MM.1S (cell line): ENCODE measurements around the gene GALC.

Experiments used
- DNase-seq: peaks from one replicate; pipeline ENCODE4 v3.0.0-alpha.2; 2015
- H2AFZ ChIP-seq: fragments of 300-600 bp; sonication (generic); 2 replicates; pipeline ENCODE4 v1.6.0; 2016; ENCODE audit warnings: antibody characterized with exemption, low read length
- H3F3A ChIP-seq: fragments of 300-600 bp; sonication (generic); 2 replicates; pipeline ENCODE4 v1.6.1; 2016; ENCODE audit warnings: mild to moderate bottlenecking, antibody characterized with exemption, low read length, moderate library complexity, mixed read lengths; ENCODE audit not compliant: insufficient read depth
- H3K27ac ChIP-seq: fragments of 300-600 bp; sonication (generic); 2 replicates; pipeline ENCODE4 v1.5.1; 2016; ENCODE audit warnings: mild to moderate bottlenecking, low read length
- H3K27me3 ChIP-seq: fragments of 300-600 bp; sonication (generic); replicated peaks from 2 replicates; pipeline ENCODE4 v1.6.0; 2016; ENCODE audit warnings: low read length; ENCODE audit not compliant: insufficient read depth
- H3K36me3 ChIP-seq: fragments of 300-600 bp; sonication (generic); replicated peaks from 2 replicates; pipeline ENCODE4 v1.6.1; 2016; ENCODE audit warnings: mild to moderate bottlenecking, low read length, mixed read lengths; ENCODE audit not compliant: insufficient read depth
- H3K4me1 ChIP-seq: fragments of 300-600 bp; sonication (generic); 2 replicates; pipeline ENCODE4 v1.6.1; 2016; ENCODE audit warnings: low read length, mixed read lengths
- H3K4me2 ChIP-seq: fragments of 300-600 bp; sonication (generic); 2 replicates; pipeline ENCODE4 v1.6.0; 2016; ENCODE audit warnings: low read depth, low read length
- H3K4me3 ChIP-seq: fragments of 300-600 bp; sonication (generic); 2 replicates; pipeline ENCODE4 v1.5.1; 2016; ENCODE audit warnings: low read length, mixed read lengths
- H3K79me2 ChIP-seq: fragments of 300-600 bp; sonication (generic); 2 replicates; pipeline ENCODE4 v1.6.1; 2016; ENCODE audit warnings: mixed run types, low read length, mixed read lengths
- H3K9ac ChIP-seq: fragments of 300-600 bp; sonication (generic); 2 replicates; pipeline ENCODE4 v1.6.1; 2016; ENCODE audit warnings: low read length, mixed read lengths
- H3K9me2 ChIP-seq: fragments of 300-600 bp; sonication (generic); replicated peaks from 2 replicates; pipeline ENCODE4 v1.6.1; 2016; ENCODE audit warnings: mild to moderate bottlenecking, low read length, mixed read lengths; ENCODE audit not compliant: insufficient read depth
- H3K9me3 ChIP-seq: fragments of 300-600 bp; sonication (generic); replicated peaks from 2 replicates; pipeline ENCODE4 v1.6.1; 2016; ENCODE audit warnings: mild to moderate bottlenecking, low read length, mixed read lengths; ENCODE audit not compliant: insufficient read depth
- H4K20me1 ChIP-seq: fragments of 300-600 bp; sonication (generic); 2 replicates; pipeline ENCODE4 v1.6.1; 2016; ENCODE audit warnings: mild to moderate bottlenecking, low read length, moderate library complexity, mixed read lengths; ENCODE audit not compliant: insufficient read depth
- CTCF ChIP-seq: fragments of 300-600 bp; sonication (generic); IDR thresholded peaks from 2 replicates; pipeline ENCODE4 v1.5.1; 2016; ENCODE audit warnings: antibody characterized with exemption, low read length, mixed read lengths
- EZH2 ChIP-seq: fragments of 300-600 bp; sonication (generic); optimal IDR thresholded peaks from 2 replicates; pipeline ENCODE3; 2017; ENCODE audit warnings: low read depth, mild to moderate bottlenecking, antibody characterized with exemption, low read length, mixed read lengths
- EZH2phosphoT487 ChIP-seq: fragments of 300-600 bp; sonication (generic); IDR thresholded peaks from 2 replicates; pipeline ENCODE4 v1.6.1; 2018; ENCODE audit warnings: antibody characterized with exemption, low read length

The GALC gene

GRCh38 chr14:88005978-88006851 lies 13.2 kb upstream of the GALC start:
- no peaks in the 10 kb centered on the region for H3K27me3 ChIP-seq
- H3K4me2 ChIP-seq = no peak overlapping the region
- no peaks in the 10 kb centered on the region for H3K4me1 ChIP-seq
- H3K9me2 ChIP-seq = no peaks in the 10 kb centered on the region
- no peaks in the 10 kb centered on the region for H3K36me3 ChIP-seq
- H3K27ac ChIP-seq = no peak overlapping the region
- TF ChIP-seq EZH2 (no peak), CTCF (no peak), EZH2phosphoT487 (no peak)
- H2AFZ ChIP-seq = no peak overlapping the region
- H3F3A ChIP-seq = no peaks in the 10 kb centered on the region
- no peaks in the 10 kb centered on the region for H3K79me2 ChIP-seq
- H3K9ac ChIP-seq = no peak overlapping the region
- H3K4me3 ChIP-seq = no peak overlapping the region
- H4K20me1 ChIP-seq = no peaks in the 10 kb centered on the region
- no peak for DNase-seq
- no peaks in the 10 kb centered on the region for H3K9me3 ChIP-seq

GRCh38 chr14:88005050-88005481 lies 12.1 kb upstream of the GALC start, which contains the start of gene GPR65:
TSS of gene GPR65 (plus strand) at chr14:88005135. CDS start at chr14:88010848, 5,713 bp downstream.
- Histone ChIP-seq H3K9me3 (no peaks in the 10 kb centered on the region), H2AFZ (no peak within 1 kb of the TSS), H3K79me2 (no peaks in the 10 kb centered on the region), H3K4me2 (no peak within 1 kb of the TSS), H3K27me3 (no peaks in the 10 kb centered on the region), H4K20me1 (no peaks in the 10 kb centered on the region), H3F3A (no peaks in the 10 kb centered on the region), H3K9ac (no peak within 1 kb of the TSS), H3K4me1 (no peaks in the 10 kb centered on the region), H3K27ac (no peak within 1 kb of the TSS), H3K4me3 (no peak within 1 kb of the TSS), H3K36me3 (no peaks in the 10 kb centered on the region), H3K9me2 (no peaks in the 10 kb centered on the region)
- TF ChIP-seq EZH2 (no peak), EZH2phosphoT487 (no peak), CTCF (no peak)
- no peak for DNase-seq

- H3K4me2 ChIP-seq = no peak overlapping the region
- H3K9me3 ChIP-seq = no peaks in the 10 kb centered on the region
- H2AFZ ChIP-seq = no peak overlapping the region
- no peak for DNase-seq
- no peaks in the 10 kb centered on the region for H4K20me1 ChIP-seq
- no peak overlapping the region for H3K9ac ChIP-seq
- H3K4me3 ChIP-seq = no peak overlapping the region
- H3K79me2 ChIP-seq = no peaks in the 10 kb centered on the region
- no peaks in the 10 kb centered on the region for H3K27me3 ChIP-seq
- TF ChIP-seq EZH2phosphoT487 (no peak), EZH2 (no peak), CTCF (no peak)
- no peaks in the 10 kb centered on the region for H3K4me1 ChIP-seq
- H3K36me3 ChIP-seq = no peaks in the 10 kb centered on the region
- H3K9me2 ChIP-seq = no peaks in the 10 kb centered on the region
- no peak overlapping the region for H3K27ac ChIP-seq
- H3F3A ChIP-seq = no peaks in the 10 kb centered on the region
Measured at GRCh38 chr14:88004506-88005036, 11.6 kb upstream of the GALC start.
